Measurements from ENCODE around the gene FN3KRP.

FN3KRP gene

GRCh38 chr17:82704886-82705285, 11.6 kb upstream of the FN3KRP start:
- no peak overlapping the region for H2AFZ ChIP-seq (ENCODE audit: low read length)
- no peaks in the 10 kb centered on the region for H3F3A ChIP-seq (ENCODE audit: insufficient read depth, low read length)
- H3K9me2 ChIP-seq (ENCODE audit: low read depth, low read length), result no peaks in the 10 kb centered on the region
- no peak overlapping the region for H3K4me3 ChIP-seq (ENCODE audit: low read depth, low read length, poor library complexity, severe bottlenecking)
- no peak overlapping the region for H3K9ac ChIP-seq (ENCODE audit: low read length)
- no peaks in the 10 kb centered on the region for H4K20me1 ChIP-seq (ENCODE audit: insufficient read depth, low read length)
- no peaks in the 10 kb centered on the region for H3K36me3 ChIP-seq (ENCODE audit: insufficient read depth, low read length)
- H3K4me2 ChIP-seq (ENCODE audit: low read length), result no peak overlapping the region
- peaks cover 5% of the 10 kb centered on the region for H3K4me1 ChIP-seq (ENCODE audit: insufficient read depth, low read length, severe bottlenecking)
- no peaks in the 10 kb centered on the region for H3K79me2 ChIP-seq (ENCODE audit: insufficient read depth, low read length)
- no peak for TF ChIP-seq CTCF (IDR thresholded peaks at IDR 0.05; ENCODE audit: low read length)
- TF ChIP-seq EZH2 (IDR thresholded peaks at IDR 0.05; ENCODE audit: borderline replicate concordance, low read length), result no peak
- H3K9me3 ChIP-seq (ENCODE audit: low read length), result no peaks in the 10 kb centered on the region
- H3K27me3 ChIP-seq (ENCODE audit: insufficient read depth, low read length), result peaks cover 10% of the 10 kb centered on the region; the same call in 1 of the 2 replicates
- no peak overlapping the region for H3K27ac ChIP-seq (ENCODE audit: low read depth, low read length, poor library complexity, severe bottlenecking)

GRCh38 chr17:82705756-82706155, 10.8 kb upstream of the FN3KRP start:
- Histone ChIP-seq H2AFZ (ENCODE audit: low read length) (no peak overlapping the region), H3K27me3 (ENCODE audit: insufficient read depth, low read length) (peaks cover 10% of the 10 kb centered on the region; the same call in 1 of the 2 replicates), H3K4me2 (ENCODE audit: low read length) (no peak overlapping the region), H3K4me3 (ENCODE audit: low read depth, low read length, poor library complexity, severe bottlenecking) (no peak overlapping the region), H3K36me3 (ENCODE audit: insufficient read depth, low read length) (no peaks in the 10 kb centered on the region), H3K79me2 (ENCODE audit: insufficient read depth, low read length) (no peaks in the 10 kb centered on the region), H3K9me3 (ENCODE audit: low read length) (no peaks in the 10 kb centered on the region), H3K27ac (ENCODE audit: low read depth, low read length, poor library complexity, severe bottlenecking) (no peak overlapping the region), H4K20me1 (ENCODE audit: insufficient read depth, low read length) (no peaks in the 10 kb centered on the region), H3F3A (ENCODE audit: insufficient read depth, low read length) (no peaks in the 10 kb centered on the region), H3K9ac (ENCODE audit: low read length) (no peak overlapping the region), H3K9me2 (ENCODE audit: low read depth, low read length) (no peaks in the 10 kb centered on the region), H3K4me1 (ENCODE audit: insufficient read depth, low read length, severe bottlenecking) (peaks cover 5% of the 10 kb centered on the region)
- TF ChIP-seq EZH2 (IDR thresholded peaks at IDR 0.05; ENCODE audit: borderline replicate concordance, low read length), result no peak
- TF ChIP-seq CTCF (IDR thresholded peaks at IDR 0.05; ENCODE audit: low read length), result no peak

- Histone ChIP-seq H3K9me2 (ENCODE audit: low read depth, low read length) (no peaks in the 10 kb centered on the region), H3K27ac (ENCODE audit: low read depth, low read length, poor library complexity, severe bottlenecking) (no peak overlapping the region), H3K4me1 (ENCODE audit: insufficient read depth, low read length, severe bottlenecking) (no peaks in the 10 kb centered on the region), H3K27me3 (ENCODE audit: insufficient read depth, low read length) (peaks cover 6% of the 10 kb centered on the region; the same call in 1 of the 2 replicates), H3K4me3 (ENCODE audit: low read depth, low read length, poor library complexity, severe bottlenecking) (no peak overlapping the region), H3K9ac (ENCODE audit: low read length) (no peak overlapping the region), H3K79me2 (ENCODE audit: insufficient read depth, low read length) (no peaks in the 10 kb centered on the region), H2AFZ (ENCODE audit: low read length) (no peak overlapping the region), H3K9me3 (ENCODE audit: low read length) (no peaks in the 10 kb centered on the region), H3F3A (ENCODE audit: insufficient read depth, low read length) (no peaks in the 10 kb centered on the region), H3K36me3 (ENCODE audit: insufficient read depth, low read length) (no peaks in the 10 kb centered on the region), H3K4me2 (ENCODE audit: low read length) (no peak overlapping the region), H4K20me1 (ENCODE audit: insufficient read depth, low read length) (no peaks in the 10 kb centered on the region)
- TF ChIP-seq CTCF (IDR thresholded peaks at IDR 0.05; ENCODE audit: low read length) (no peak), EZH2 (IDR thresholded peaks at IDR 0.05; ENCODE audit: borderline replicate concordance, low read length) (no peak)
Observed at GRCh38 chr17:82709024-82709675, 7.4 kb upstream of the FN3KRP start.
